Effector CD4-positive, alpha-beta T cell (primary cell): ENCODE results near the gene SPPL2C.

Source experiments
- DNase-seq: peaks from one replicate; pipeline ENCODE4 v3.0.0-alpha.2; 2020

The SPPL2C gene

DNA sequence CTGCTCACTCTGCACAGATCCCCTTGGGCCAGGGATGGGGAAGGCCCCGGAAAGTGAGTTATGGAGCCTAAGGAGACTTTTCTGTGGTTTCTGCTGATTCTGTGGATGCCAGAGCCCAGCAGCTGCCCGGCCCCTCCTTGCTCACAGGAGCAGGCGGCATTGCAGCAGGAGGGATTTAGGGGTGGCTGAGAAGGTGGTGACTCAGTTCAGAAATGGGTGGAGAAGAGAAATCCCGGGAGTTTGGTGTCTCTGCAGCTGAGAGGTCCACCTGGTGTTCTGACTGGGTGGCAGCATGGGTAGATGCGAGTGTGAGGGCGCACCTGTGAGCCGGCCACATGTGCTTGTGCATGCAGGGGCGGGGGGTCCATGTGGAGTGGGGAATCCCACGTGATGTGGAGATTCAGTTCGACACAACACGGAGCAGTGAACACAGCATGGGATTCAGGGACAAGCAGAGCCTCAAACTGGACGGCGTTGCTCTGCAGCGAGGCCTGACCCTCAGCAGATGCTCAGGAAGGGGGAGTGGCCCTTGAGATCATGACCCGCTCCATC lies 16.0 kb upstream of the SPPL2C start:
- DNase-seq = no peak

GRCh38 chr17:45833920-45834319 lies 10.8 kb upstream of the SPPL2C start:
- no peak for DNase-seq

- no peak for DNase-seq
Observed at GRCh38 chr17:45834471-45835396, 9.9 kb upstream of the SPPL2C start.

DNA sequence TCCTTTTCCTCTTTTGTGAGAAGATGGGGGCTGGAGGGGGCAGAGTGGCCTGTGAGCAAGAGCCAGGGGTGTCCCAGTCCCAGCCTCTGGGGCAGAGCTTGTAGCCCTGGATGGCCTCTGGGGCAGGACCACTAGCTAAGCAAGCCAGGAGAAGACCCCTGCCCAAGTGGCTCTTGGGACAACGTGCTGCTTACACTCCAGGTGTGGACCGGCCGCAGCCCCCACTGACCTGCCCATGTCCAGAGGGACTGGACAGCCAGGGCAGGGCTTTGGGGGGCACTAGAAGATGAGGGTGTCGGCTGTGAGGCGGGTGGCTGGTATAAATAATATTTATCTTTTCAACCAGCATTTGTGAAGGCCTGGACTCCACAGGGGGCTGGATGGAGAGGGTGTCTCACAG lies 9.2 kb upstream of the SPPL2C start:
- no peak for DNase-seq

GRCh38 chr17:45836047-45837044 lies 8.3 kb upstream of the SPPL2C start:
- no peak for DNase-seq

DNA sequence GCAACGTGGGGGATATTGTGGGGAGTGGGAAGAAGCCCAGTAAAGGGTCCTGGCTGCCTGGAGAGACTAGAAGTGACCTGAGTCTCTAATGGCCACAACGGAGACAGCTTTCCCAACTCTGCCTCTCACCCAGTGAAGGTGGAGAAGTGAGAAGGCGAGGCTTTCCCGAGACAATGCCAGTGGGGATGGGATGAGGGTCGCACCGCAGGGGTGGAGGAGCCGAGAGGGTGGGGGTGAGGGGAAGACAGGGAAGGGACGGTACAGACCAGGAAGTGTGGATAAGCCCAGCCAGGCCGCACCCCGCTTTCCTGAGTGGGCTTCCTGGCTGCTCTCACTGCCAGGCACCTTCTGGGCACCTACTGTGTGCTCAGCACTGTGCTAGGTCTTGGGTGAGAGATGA lies 7.5 kb upstream of the SPPL2C start:
- no peak for DNase-seq

- no peak for DNase-seq
Observed at GRCh38 chr17:45837603-45838002, 7.1 kb upstream of the SPPL2C start.

DNA sequence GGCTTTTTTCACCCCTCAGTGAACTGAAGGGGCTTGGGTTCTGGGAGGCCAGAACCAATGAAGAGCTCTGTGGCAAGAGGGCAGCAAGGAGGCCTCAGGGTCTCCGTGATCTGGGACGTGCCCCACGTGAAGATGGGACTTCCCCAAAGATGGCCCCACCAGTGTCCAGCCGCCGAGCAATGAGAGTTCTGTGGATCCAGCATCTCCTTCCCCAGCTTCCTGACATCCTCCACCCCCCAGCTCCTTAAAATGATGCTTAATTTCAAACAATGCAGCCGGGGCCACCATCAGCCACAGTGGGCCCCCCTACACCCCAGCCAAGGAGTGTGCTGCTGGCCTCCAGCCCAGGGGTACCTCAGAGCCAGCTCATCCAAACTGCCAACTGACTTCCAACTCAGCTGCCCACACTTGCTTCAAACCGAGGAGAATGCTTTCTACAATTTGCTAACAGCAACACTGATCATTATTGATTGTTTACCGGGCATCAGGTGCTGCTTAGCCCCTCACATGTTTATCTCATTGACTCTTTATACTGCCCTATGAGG lies 5.9 kb upstream of the SPPL2C start:
- DNase-seq = no peak

- DNase-seq = no peak
Observed at GRCh38 chr17:45839442-45839841, 5.2 kb upstream of the SPPL2C start.

DNA sequence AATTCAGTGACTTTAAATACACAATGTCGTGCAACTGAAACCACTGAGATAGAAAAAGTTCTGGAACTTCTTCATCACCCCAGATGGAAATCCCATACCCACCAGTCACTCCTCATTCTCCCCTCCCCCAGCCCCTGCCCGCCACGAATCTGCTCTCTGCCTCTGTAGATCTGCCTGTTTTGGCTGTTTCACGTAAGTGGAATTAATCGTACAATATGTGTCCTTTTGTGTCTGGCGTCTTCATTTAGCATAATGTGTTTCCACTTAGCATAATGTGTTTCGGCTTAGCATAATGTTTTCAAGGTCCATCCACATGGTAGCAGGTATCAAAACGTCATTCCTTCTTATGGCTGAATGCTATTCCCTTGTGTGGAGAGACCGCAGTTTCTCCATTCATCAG lies 3.5 kb upstream of the SPPL2C start:
- DNase-seq = no peak

DNA sequence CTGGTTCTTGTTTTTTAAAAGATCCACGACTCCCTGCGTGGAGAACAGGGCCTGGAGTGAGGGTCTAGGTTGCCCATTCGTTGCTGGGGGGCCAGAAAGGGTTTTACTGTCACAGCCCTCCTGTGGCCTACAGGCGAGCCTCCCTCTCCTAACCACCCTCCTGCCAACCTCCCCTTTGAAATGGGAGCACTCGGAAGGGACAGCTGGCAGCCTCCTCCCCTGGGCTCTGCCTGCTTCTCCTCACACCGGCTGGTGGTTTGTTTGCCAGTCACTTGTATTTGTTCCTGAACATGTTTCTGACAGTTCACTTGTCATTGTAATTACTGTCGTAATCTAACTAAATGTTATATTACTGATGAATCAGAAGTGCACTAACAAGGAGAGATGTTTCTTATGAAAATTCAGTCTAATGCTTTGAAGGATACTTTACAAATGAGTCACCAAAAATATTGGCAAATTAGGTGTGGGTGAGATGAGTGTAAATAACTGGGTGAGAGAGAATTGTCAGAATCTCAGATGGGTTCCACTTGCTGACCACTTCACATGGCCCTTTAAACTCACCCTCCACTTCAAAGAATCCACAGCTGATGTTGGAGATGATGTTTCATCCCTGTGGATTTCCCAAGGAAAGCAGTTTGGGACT lies 2.7 kb upstream of the SPPL2C start:
- DNase-seq = no peak

GRCh38 chr17:45843722-45844121 lies 959 bp upstream of the SPPL2C start:
- no peak for DNase-seq

DNA sequence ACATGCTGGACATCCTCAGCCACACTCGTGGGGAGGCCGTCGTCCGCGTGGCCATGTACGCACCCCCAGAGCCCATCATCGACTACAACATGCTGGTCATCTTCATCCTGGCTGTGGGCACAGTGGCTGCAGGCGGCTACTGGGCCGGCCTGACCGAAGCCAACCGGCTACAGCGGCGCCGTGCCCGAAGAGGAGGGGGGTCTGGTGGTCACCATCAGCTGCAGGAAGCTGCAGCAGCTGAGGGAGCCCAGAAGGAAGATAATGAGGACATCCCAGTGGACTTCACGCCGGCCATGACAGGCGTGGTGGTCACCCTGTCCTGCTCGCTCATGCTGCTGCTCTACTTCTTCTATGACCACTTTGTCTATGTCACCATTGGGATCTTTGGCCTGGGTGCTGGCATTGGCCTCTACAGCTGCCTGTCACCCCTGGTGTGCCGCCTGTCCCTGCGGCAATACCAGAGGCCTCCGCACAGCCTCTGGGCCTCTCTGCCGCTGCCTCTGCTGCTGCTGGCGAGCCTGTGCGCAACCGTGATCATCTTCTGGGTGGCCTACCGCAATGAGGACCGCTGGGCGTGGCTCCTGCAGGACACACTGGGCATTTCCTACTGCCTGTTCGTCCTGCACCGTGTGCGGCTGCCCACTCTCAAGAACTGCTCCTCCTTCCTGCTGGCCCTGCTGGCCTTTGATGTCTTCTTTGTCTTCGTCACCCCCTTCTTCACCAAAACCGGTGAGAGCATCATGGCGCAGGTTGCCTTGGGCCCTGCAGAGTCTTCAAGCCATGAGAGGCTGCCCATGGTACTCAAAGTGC lies 900 bp downstream of the SPPL2C start:
- no peak for DNase-seq

DNA sequence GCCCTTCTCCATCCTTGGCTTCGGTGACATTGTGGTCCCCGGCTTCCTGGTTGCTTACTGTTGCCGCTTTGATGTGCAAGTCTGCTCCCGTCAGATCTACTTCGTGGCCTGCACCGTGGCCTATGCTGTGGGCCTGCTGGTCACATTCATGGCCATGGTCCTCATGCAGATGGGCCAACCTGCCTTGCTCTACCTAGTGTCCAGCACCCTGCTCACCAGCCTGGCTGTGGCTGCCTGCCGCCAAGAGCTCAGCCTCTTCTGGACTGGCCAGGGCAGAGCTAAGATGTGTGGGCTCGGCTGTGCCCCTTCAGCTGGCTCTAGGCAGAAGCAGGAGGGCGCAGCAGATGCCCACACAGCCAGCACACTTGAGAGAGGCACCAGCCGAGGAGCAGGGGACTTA lies 1.5 kb downstream of the SPPL2C start:
- no peak for DNase-seq

GRCh38 chr17:45846646-45847045 lies 2.0 kb downstream of the SPPL2C start:
- no peak for DNase-seq

GRCh38 chr17:45847101-45847500 lies 2.4 kb downstream of the SPPL2C start:
- DNase-seq = no peak

GRCh38 chr17:45847747-45848146 lies 3.1 kb downstream of the SPPL2C start:
- DNase-seq = no peak

DNA sequence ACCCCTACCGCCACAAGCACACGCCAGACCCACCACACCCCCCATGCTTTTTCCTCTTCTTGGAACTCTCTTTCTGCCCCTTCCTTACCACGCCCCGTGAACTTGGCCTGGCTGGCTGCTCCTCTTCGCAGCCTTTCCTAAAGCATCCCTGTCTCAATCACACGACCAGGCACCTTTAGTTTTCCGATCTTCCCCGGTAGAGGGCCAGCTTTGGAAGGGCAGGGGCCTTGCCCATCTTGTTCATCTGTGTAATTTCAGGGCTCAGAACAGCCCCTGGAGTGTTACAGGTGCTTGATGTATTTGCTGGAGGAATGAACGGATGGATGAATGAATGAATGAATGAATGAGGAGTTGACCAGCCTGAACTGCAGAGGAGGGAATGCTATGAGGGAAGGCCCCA lies 3.7 kb downstream of the SPPL2C start:
- DNase-seq = no peak

DNA sequence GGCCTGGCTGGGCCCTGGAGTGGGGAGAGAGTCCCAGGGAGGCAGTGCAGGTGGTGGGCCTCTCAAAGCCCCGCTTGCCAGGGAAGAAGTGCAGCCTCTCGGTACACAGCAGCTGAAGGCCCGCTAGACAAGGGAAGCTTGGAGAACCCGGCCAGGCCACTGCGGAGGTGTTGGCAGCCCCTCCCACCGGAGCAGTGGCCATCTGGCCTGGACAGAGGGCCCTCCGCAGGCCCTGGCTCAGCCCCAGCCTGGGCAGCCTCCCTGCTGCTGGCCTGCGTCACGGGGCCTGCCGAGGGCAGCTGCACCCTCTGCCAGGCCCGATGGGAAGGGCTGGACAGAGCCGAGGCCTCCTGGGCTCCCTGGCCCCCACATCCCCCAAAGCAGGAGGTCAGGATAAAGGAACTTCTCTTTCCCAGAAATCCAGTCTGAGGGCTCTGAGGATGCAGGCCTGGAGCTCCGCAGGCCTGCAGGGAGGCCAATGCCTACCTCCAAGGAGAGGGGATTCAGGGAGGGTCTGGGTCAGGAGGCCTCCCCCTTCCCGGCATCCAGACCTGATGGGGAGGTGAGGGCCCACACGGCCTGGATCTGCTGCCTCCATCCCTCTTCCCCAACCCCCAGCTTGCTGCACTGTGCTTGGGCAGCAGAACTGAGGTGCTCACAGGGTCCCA lies 4.3 kb downstream of the SPPL2C start:
- no peak for DNase-seq

DNA sequence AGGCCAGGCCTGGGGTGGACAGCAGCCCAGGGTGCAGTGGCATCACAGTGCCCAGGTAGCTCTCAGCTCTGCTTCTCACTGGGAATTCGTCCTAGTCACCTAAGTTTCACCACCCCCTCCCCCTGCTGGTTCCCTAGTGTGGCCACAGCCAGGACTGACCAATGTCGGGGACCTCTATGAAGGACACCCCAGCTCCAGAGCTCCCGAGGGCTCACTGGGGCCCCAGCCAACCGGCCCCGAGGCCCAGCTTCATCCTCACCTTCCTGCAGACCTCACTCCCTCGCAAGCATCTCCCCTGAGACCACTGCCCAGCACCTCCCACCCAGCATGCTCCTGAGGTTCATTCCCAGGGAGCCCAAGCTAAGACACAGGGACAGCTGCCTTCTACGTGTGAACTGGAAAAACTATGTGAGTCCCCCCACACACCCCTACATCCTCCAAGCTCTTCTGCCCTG lies 4.9 kb downstream of the SPPL2C start:
- no peak for DNase-seq

DNA sequence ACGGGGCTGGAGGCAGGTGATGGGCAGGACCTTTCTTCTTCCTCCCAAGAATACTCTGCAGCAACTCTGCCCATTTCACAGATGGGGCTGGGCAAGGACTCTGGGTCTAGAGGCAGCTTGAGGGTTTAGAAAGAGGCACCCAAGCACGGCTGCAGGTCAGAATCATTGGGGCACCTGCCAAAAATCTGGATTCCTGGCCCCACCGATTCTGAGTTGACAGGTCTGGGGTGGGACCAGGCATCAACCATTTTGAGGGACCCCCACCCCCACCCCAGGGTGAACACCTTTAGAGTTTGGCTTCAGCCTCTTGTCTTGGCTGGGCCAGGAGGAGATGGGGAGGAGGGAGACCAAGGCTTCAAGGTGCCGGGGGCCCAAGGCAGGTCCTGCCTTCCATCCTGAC lies 5.3 kb downstream of the SPPL2C start:
- no peak for DNase-seq
